Large intestine (tissue), 3 donors: Measurements from ENCODE around the gene CCL13. TPM values are rescaled to one million over a fixed set of nuclear protein-coding genes. Genes with fewer than 3 reads are reported as not detected.

ENCODE experiments used
- DNase-seq, 2 donors: peaks; one replicate each; pipeline versions ENCODE4 v3.0.0 to v3.0.0-alpha.2; 2013
- H3K27ac ChIP-seq: one replicate; pipeline ENCODE4 v1.5.1; 2013; ENCODE audit warnings: low read length
- H3K27me3 ChIP-seq: 2 replicates; pipeline ENCODE4 v1.6.1; 2013; ENCODE audit warnings: low read length; ENCODE audit not compliant: control insufficient read depth, insufficient read depth
- H3K36me3 ChIP-seq: 2 replicates; pipeline ENCODE4 v1.6.1; 2013; ENCODE audit warnings: low read length; ENCODE audit not compliant: control insufficient read depth, insufficient read depth
- H3K4me1 ChIP-seq: one replicate; pipeline ENCODE4 v1.6.1; 2013; ENCODE audit warnings: low read length; ENCODE audit not compliant: control insufficient read depth, insufficient read depth
- H3K4me3 ChIP-seq: one replicate; pipeline ENCODE4 v1.5.1; 2013; ENCODE audit warnings: low read length
- H3K9me3 ChIP-seq: one replicate; pipeline ENCODE4 v1.6.1; 2013; ENCODE audit warnings: mild to moderate bottlenecking, low read depth, low read length, moderate library complexity; ENCODE audit not compliant: control insufficient read depth
- WGBS: methylation state at CpG from one replicate; pipeline ENCODE4 v1.1.5; 2013; ENCODE audit warnings: low lambda C conversion rate; ENCODE audit not compliant: insufficient coverage; 5-methylcytosine and 5-hydroxymethylcytosine counted together
- polyA plus RNA-seq: library from polyadenylated mRNA; unstranded; fragments of 120-200 nt; gene quantifications from one replicate; pipeline ENCODE4 v1.2.1, GENCODE V29; 2013

The CCL13 gene
- polyA plus RNA-seq, 1 donor, result 1.0 TPM

GRCh38 chr17:34370376-34370996 lies 14.2 kb downstream of the CCL13 start:
- H3K27ac ChIP-seq, result no peak overlapping the region
- no peaks in the 10 kb centered on the region for H3K9me3 ChIP-seq
- WGBS, result no CpG with 5 or more reads among the region's 5 CpGs
- no peak overlapping the region for H3K4me3 ChIP-seq
- no peaks in the 10 kb centered on the region for H3K27me3 ChIP-seq
- no peaks in the 10 kb centered on the region for H3K4me1 ChIP-seq
- no peaks in the 10 kb centered on the region for H3K36me3 ChIP-seq
- no peak for DNase-seq

GRCh38 chr17:34370997-34371395 lies 14.7 kb downstream of the CCL13 start:
- no peak for DNase-seq
- Histone ChIP-seq H3K9me3 (no peaks in the 10 kb centered on the region), H3K36me3 (no peaks in the 10 kb centered on the region), H3K27ac (no peak overlapping the region), H3K4me3 (no peak overlapping the region), H3K4me1 (no peaks in the 10 kb centered on the region), H3K27me3 (no peaks in the 10 kb centered on the region)
- WGBS, result no CpG with 5 or more reads among the region's 3 CpGs

- H3K9me3 ChIP-seq, result no peaks in the 10 kb centered on the region
- H3K4me1 ChIP-seq, result no peaks in the 10 kb centered on the region
- H3K27me3 ChIP-seq, result no peaks in the 10 kb centered on the region
- H3K36me3 ChIP-seq, result no peaks in the 10 kb centered on the region
- no peak for DNase-seq
- no peak overlapping the region for H3K4me3 ChIP-seq
- H3K27ac ChIP-seq, result no peak overlapping the region
- WGBS, result no CpG with 5 or more reads among the region's 3 CpGs
These were observed 15.3 kb downstream of the CCL13 start for GRCh38 chr17:34371405-34372100.

- no peak for DNase-seq
- no peaks in the 10 kb centered on the region for H3K9me3 ChIP-seq
- H3K27ac ChIP-seq, result no peak overlapping the region
- H3K4me3 ChIP-seq, result no peak overlapping the region
- H3K36me3 ChIP-seq, result no peaks in the 10 kb centered on the region
- no peaks in the 10 kb centered on the region for H3K4me1 ChIP-seq
- H3K27me3 ChIP-seq, result peaks cover 2% of the 10 kb centered on the region
- WGBS, result 70% methylated on average over 2 of the region's 5 CpGs
These were observed 18.2 kb downstream of the CCL13 start for GRCh38 chr17:34374457-34374856.

GRCh38 chr17:34375426-34375997 lies 19.2 kb downstream of the CCL13 start:
- Histone ChIP-seq H3K36me3 (no peaks in the 10 kb centered on the region), H3K27ac (no peak overlapping the region), H3K4me1 (no peaks in the 10 kb centered on the region), H3K27me3 (peaks cover 2% of the 10 kb centered on the region), H3K9me3 (no peaks in the 10 kb centered on the region), H3K4me3 (no peak overlapping the region)
- DNase-seq, result no peak
- 93% methylated on average over 3 of the region's 11 CpGs for WGBS

GRCh38 chr17:34377078-34377823 lies 21.0 kb downstream of the CCL13 start:
- Histone ChIP-seq H3K36me3 (no peaks in the 10 kb centered on the region), H3K9me3 (no peaks in the 10 kb centered on the region), H3K27ac (no peak overlapping the region), H3K27me3 (peaks cover 2% of the 10 kb centered on the region), H3K4me1 (no peaks in the 10 kb centered on the region), H3K4me3 (no peak overlapping the region)
- no peak for DNase-seq
- no CpG with 5 or more reads among the region's 3 CpGs for WGBS

GRCh38 chr17:34378664-34379101 lies 22.4 kb downstream of the CCL13 start:
- no peak overlapping the region for H3K27ac ChIP-seq
- no peaks in the 10 kb centered on the region for H3K36me3 ChIP-seq
- H3K4me1 ChIP-seq, result no peaks in the 10 kb centered on the region
- H3K4me3 ChIP-seq, result no peak overlapping the region
- no peaks in the 10 kb centered on the region for H3K9me3 ChIP-seq
- peaks cover 6% of the 10 kb centered on the region for H3K27me3 ChIP-seq
- DNase-seq, result no peak
- 30% methylated on average over 3 of the region's 6 CpGs for WGBS

- H3K4me3 ChIP-seq, result no peak overlapping the region
- H3K9me3 ChIP-seq, result no peaks in the 10 kb centered on the region
- 86% methylated on average over 1 of the region's 5 CpGs for WGBS
- DNase-seq, result no peak
- peaks cover 6% of the 10 kb centered on the region for H3K27me3 ChIP-seq
- H3K36me3 ChIP-seq, result no peaks in the 10 kb centered on the region
- H3K4me1 ChIP-seq, result no peaks in the 10 kb centered on the region
- H3K27ac ChIP-seq, result no peak overlapping the region
These were observed 23.6 kb downstream of the CCL13 start for GRCh38 chr17:34379868-34380267.

- no peak overlapping the region for H3K4me3 ChIP-seq
- no peaks in the 10 kb centered on the region for H3K36me3 ChIP-seq
- peaks cover 5% of the 10 kb centered on the region for H3K27me3 ChIP-seq
- DNase-seq, result no peak
- WGBS, result no CpG with 5 or more reads among the region's 7 CpGs
- H3K27ac ChIP-seq, result no peak overlapping the region
- no peaks in the 10 kb centered on the region for H3K4me1 ChIP-seq
- H3K9me3 ChIP-seq, result no peaks in the 10 kb centered on the region
These were observed 26.4 kb downstream of the CCL13 start for GRCh38 chr17:34382621-34383124.

- H3K4me1 ChIP-seq, result no peaks in the 10 kb centered on the region
- H3K9me3 ChIP-seq, result no peaks in the 10 kb centered on the region
- H3K4me3 ChIP-seq, result no peak overlapping the region
- H3K27me3 ChIP-seq, result peaks cover 7% of the 10 kb centered on the region
- H3K36me3 ChIP-seq, result no peaks in the 10 kb centered on the region
- no peak for DNase-seq
- no CpG with 5 or more reads among the region's 3 CpGs for WGBS
- no peak overlapping the region for H3K27ac ChIP-seq
These were observed 26.9 kb downstream of the CCL13 start for GRCh38 chr17:34383216-34383615.
